ENCODE measurements around the gene CFAP58. TPM values are rescaled to one million over a fixed set of nuclear protein-coding genes. Genes with fewer than 3 reads are reported as not detected.

Gene CFAP58
- total RNA-seq, 3 donors from 2014 or later = 0.14 to 0.44 (median 0.17) TPM

- DNase-seq (no peak), ATAC-seq (no peak)
- intact Hi-C loops (cut with DNase I, micrococcal nuclease) = no loop called here
- Histone ChIP-seq H3K36me3 (ENCODE audit: low read depth) (no peaks in the 10 kb centered on the region), H3K4me3 (no peak overlapping the region), H3K4me1 (ENCODE audit: low read depth) (no peaks in the 10 kb centered on the region), H3K9me3 (no peaks in the 10 kb centered on the region)
- TF ChIP-seq, protein P1, sequence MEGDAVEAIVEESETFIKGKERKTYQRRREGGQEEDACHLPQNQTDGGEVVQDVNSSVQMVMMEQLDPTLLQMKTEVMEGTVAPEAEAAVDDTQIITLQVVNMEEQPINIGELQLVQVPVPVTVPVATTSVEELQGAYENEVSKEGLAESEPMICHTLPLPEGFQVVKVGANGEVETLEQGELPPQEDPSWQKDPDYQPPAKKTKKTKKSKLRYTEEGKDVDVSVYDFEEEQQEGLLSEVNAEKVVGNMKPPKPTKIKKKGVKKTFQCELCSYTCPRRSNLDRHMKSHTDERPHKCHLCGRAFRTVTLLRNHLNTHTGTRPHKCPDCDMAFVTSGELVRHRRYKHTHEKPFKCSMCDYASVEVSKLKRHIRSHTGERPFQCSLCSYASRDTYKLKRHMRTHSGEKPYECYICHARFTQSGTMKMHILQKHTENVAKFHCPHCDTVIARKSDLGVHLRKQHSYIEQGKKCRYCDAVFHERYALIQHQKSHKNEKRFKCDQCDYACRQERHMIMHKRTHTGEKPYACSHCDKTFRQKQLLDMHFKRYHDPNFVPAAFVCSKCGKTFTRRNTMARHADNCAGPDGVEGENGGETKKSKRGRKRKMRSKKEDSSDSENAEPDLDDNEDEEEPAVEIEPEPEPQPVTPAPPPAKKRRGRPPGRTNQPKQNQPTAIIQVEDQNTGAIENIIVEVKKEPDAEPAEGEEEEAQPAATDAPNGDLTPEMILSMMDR (IDR thresholded peaks at IDR 0.05) = no peak
Measured at GRCh38 chr10:104478380-104478779, 124.7 kb downstream of the CFAP58 start.

GRCh38 chr10:104479906-104480593 lies 126.4 kb downstream of the CFAP58 start:
- Histone ChIP-seq H3K36me3 (ENCODE audit: low read depth) (no peaks in the 10 kb centered on the region), H3K4me1 (ENCODE audit: low read depth) (no peaks in the 10 kb centered on the region), H3K4me3 (no peak overlapping the region), H3K9me3 (no peaks in the 10 kb centered on the region)
- DNase-seq = no peak
- ATAC-seq = no peak
- TF ChIP-seq, protein P1 (IDR thresholded peaks at IDR 0.05) = no peak
- intact Hi-C loops (cut with DNase I, micrococcal nuclease) = no loop called here

- H3K4me3 ChIP-seq = no peak overlapping the region
- intact Hi-C loops (cut with DNase I, micrococcal nuclease) = no loop called here
- TF ChIP-seq, protein P1 (IDR thresholded peaks at IDR 0.05) = no peak
Measured at GRCh38 chr10:104480797-104481196, 127.2 kb downstream of the CFAP58 start.

DNA sequence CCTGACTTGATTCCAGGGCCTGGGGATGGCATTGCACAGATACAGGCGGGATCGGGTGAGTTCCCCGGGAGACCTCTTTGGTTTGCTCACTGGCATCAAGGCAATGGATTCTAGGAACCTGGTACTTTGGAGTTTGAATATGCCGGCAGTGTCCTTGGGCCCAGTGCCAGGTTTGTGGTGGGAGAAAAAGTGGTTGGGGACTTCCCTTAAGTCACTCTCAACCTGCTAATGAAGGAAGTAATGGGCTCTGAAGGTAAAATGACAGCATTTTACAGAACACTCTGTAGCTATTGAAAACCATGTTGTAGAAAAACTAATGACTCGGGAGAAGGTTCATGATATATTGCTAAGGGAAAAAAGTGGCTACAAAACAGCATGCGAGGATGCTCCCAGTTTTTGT lies 129.9 kb downstream of the CFAP58 start:
- TF ChIP-seq, protein P1 (IDR thresholded peaks at IDR 0.05) = no peak
- intact Hi-C loops (cut with DNase I, micrococcal nuclease) = no loop called here
- no peaks in the 10 kb centered on the region for H3K36me3 ChIP-seq (ENCODE audit: low read depth)
- ATAC-seq (no peak), DNase-seq (no peak)
- H3K4me3 ChIP-seq = no peak overlapping the region
- H3K4me1 ChIP-seq (ENCODE audit: low read depth) = no peaks in the 10 kb centered on the region
- H3K9me3 ChIP-seq = no peaks in the 10 kb centered on the region

More at GRCh38 chr10:104480797-104481196, 127.2 kb downstream of the CFAP58 start:
- H3K4me1 ChIP-seq (ENCODE audit: low read depth) = no peaks in the 10 kb centered on the region
- ATAC-seq (no peak), DNase-seq (no peak)
- H3K9me3 ChIP-seq = no peaks in the 10 kb centered on the region
- H3K36me3 ChIP-seq (ENCODE audit: low read depth) = no peaks in the 10 kb centered on the region

DNA sequence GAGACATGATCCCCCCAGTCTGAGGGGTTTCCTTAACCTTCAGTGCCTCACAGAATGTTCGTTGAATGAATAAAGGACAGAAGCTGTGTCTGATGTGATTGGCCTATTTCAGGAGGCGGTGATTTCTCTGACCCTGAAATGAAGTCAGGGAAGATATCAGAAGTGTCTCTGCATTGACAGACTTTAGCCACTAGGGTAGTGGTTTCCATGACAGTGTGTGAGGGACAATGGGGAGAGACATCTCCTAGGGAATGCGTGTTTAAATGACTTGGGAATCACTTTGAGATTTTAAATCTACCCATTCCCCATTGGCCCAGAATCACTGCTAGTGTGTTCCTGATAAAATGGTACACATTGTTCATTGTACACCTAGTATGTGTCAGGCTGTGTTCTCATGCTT lies 132.0 kb downstream of the CFAP58 start:
- no peak for ATAC-seq

More for the DNA sequence above, 132.0 kb downstream of the CFAP58 start:
- DNase-seq = no peak
- intact Hi-C loops (cut with DNase I, micrococcal nuclease) = no loop called here
- Histone ChIP-seq H3K4me3 (no peak overlapping the region), H3K9me3 (no peaks in the 10 kb centered on the region), H3K4me1 (ENCODE audit: low read depth) (no peaks in the 10 kb centered on the region), H3K36me3 (ENCODE audit: low read depth) (no peaks in the 10 kb centered on the region)
- TF ChIP-seq, protein P1 (IDR thresholded peaks at IDR 0.05) = no peak
